PC-3 (cell line): ENCODE results near the gene CAPN8. TPM values are rescaled to one million over a fixed set of nuclear protein-coding genes. Genes with fewer than 3 reads are reported as not detected.
A peak's percentile ranks its signal among the peaks of the same experiment; 100 is the strongest.
"Not testable (repeated sequence)": the region's sequence is repeated elsewhere in the genome, so short reads cannot be mapped to it uniquely, and the experiment has no call there.

Experiments
- ATAC-seq: fragments of 200-7000 bp; cut with Tn5 transposase; 2 replicates; pipeline ENCODE4 v1.9.1; 2020; ENCODE audit warnings: mild to moderate bottlenecking, moderate library complexity
- BruUV-seq: library from RNA; stranded (reverse); fragments of 400-500 nt; replicated peaks from 2 replicates; lab custom pipeline; 2021; lab: Mats Ljungman, UMichigan
- CTCF ChIA-PET: fragments of 300-600 bp; sonication (Branson Sonifier 250); formaldehyde crosslinking; loops from one replicate; lab custom pipeline; 2022; ENCODE audit warnings: antibody characterized with exemption; lab: Charles Lee
- POLR2A ChIA-PET: fragments of 300-600 bp; sonication (Branson Sonifier 250); formaldehyde crosslinking; loops from one replicate; lab custom pipeline; 2022; ENCODE audit warnings: antibody characterized with exemption; ENCODE audit not compliant: unreplicated experiment; lab: Charles Lee
- DNase-seq: peaks from one replicate; pipeline ENCODE4 v3.0.0-alpha.2; 2015
- H2AFZ ChIP-seq: fragments of 300-600 bp; sonication (generic); 2 replicates; pipeline ENCODE4 v1.6.0; 2016; ENCODE audit warnings: antibody characterized with exemption, low read length
- H3F3A ChIP-seq: fragments of 300-600 bp; sonication (generic); one replicate; pipeline ENCODE4 v1.6.0; 2017; ENCODE audit warnings: antibody characterized with exemption, low read length, control low read depth, mild to moderate bottlenecking; ENCODE audit not compliant: unreplicated experiment
- H3K27ac ChIP-seq: fragments of 300-600 bp; sonication (generic); 2 replicates; pipeline ENCODE4 v1.5.1; 2016; ENCODE audit warnings: mild to moderate bottlenecking, low read length
- H3K27me3 ChIP-seq: fragments of 300-600 bp; sonication (generic); 2 replicates; pipeline ENCODE4 v1.6.1; 2016; ENCODE audit warnings: low read length, mixed read lengths
- H3K36me3 ChIP-seq: fragments of 300-600 bp; sonication (generic); 2 replicates; pipeline ENCODE4 v1.6.1; 2016; ENCODE audit warnings: low read depth, mixed run types, low read length, mixed read lengths
- H3K4me1 ChIP-seq: fragments of 300-600 bp; sonication (generic); 2 replicates; pipeline ENCODE4 v1.5.1; 2016; ENCODE audit warnings: low read length; ENCODE audit not compliant: insufficient read depth
- H3K4me2 ChIP-seq: fragments of 300-600 bp; sonication (generic); 2 replicates; pipeline ENCODE4 v1.6.0; 2016; ENCODE audit warnings: low read length
- H3K4me3 ChIP-seq: fragments of 300-600 bp; sonication (generic); 2 replicates; pipeline ENCODE4 v1.5.1; 2016; ENCODE audit warnings: mild to moderate bottlenecking, low read length, mixed read lengths
- H3K79me2 ChIP-seq: fragments of 300-600 bp; sonication (generic); 2 replicates; pipeline ENCODE4 v1.6.1; 2017; ENCODE audit warnings: low read length, mixed read lengths
- H3K9ac ChIP-seq: fragments of 300-600 bp; sonication (generic); 2 replicates; pipeline ENCODE4 v1.6.0; 2016; ENCODE audit warnings: mild to moderate bottlenecking, low read length
- H3K9me2 ChIP-seq: fragments of 300-600 bp; sonication (generic); replicated peaks from 2 replicates; pipeline ENCODE4 v1.6.1; 2016; ENCODE audit warnings: mixed run types, low read length, mixed read lengths
- H3K9me3 ChIP-seq: fragments of 300-600 bp; sonication (generic); 2 replicates; pipeline ENCODE4 v1.6.1; 2016; ENCODE audit warnings: low read length, mixed read lengths
- H4K20me1 ChIP-seq: fragments of 300-600 bp; sonication (generic); 2 replicates; pipeline ENCODE4 v1.6.1; 2016; ENCODE audit warnings: low read length, mixed read lengths
- CTCF ChIP-seq: fragments of 300-600 bp; sonication (generic); conservative IDR thresholded peaks from 2 replicates; pipeline ENCODE4 v1.5.1; 2017; ENCODE audit warnings: antibody characterized with exemption, low read depth, mild to moderate bottlenecking, low read length
- EZH2 ChIP-seq: fragments of 300-600 bp; sonication (generic); IDR thresholded peaks from one replicate; pipeline ENCODE4 v1.6.1; 2017; ENCODE audit warnings: antibody characterized with exemption, mild to moderate bottlenecking, low read length; ENCODE audit not compliant: unreplicated experiment
- EZH2phosphoT487 ChIP-seq: fragments of 300-600 bp; sonication (generic); IDR thresholded peaks from 2 replicates; pipeline ENCODE4 v1.6.1; 2018; ENCODE audit warnings: mild to moderate bottlenecking, antibody characterized with exemption, low read length, borderline replicate concordance
- intact Hi-C: fragments of 100-400 bp; cut with micrococcal nuclease; formaldehyde crosslinking; loops from 2 replicates; pipeline ENCODE4 v1.9.0; 2023
- total RNA-seq: library from RNA; depleted of rRNA; stranded (reverse); fragments of >200 nt; gene quantifications from 2 replicates; pipeline ENCODE4 v1.2.3, GENCODE V29; 2014

The CAPN8 gene
- total RNA-seq, 1 experiment from 2014 or later: 5.9 TPM

DNA sequence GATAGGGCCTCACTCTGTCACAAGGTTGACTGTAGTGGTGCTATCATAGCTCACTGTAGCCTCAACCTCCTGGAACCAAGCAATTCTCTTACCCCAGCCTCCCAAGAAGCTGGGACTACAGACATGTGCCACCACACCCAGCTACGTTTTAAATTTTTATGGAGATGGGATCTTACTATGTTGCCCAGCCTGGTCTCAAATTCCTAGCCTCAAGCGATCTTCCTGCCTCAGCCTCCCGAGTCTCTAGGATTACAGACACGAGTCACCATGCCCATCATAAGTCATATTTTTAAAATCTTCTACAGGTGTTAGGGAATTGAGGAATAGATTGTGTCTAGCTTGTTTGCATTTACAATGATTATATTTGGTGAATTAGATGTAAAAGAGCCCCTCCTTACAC, 145.3 kb downstream of the CAPN8 start:
- H3K9ac ChIP-seq: no peak overlapping the region
- H3K79me2 ChIP-seq: no peaks in the 10 kb centered on the region
- H3K9me3 ChIP-seq: no peaks in the 10 kb centered on the region
- ATAC-seq (no peak), DNase-seq (no peak)
- H3K36me3 ChIP-seq: no peaks in the 10 kb centered on the region
- no peaks in the 10 kb centered on the region for H4K20me1 ChIP-seq
- no TSS peak for BruUV-seq
- H3K9me2 ChIP-seq: no peaks in the 10 kb centered on the region
- no peak overlapping the region for H3K4me3 ChIP-seq
- no peaks in the 10 kb centered on the region for H3F3A ChIP-seq
- intact Hi-C loops: no loop called here
- no peaks in the 10 kb centered on the region for H3K4me1 ChIP-seq
- H3K27me3 ChIP-seq: no peaks in the 10 kb centered on the region
- POLR2A ChIA-PET: interaction anchor here (0.5 kb wide), 1 partner anchor 38 kb away, joined by 3 read pairs; no protein-coding TSS in a partner anchor
- no peak overlapping the region for H2AFZ ChIP-seq
- TF ChIP-seq EZH2: no peak
- TF ChIP-seq EZH2phosphoT487: no peak
- TF ChIP-seq CTCF: no peak
- H3K4me2 ChIP-seq: no peak overlapping the region
- CTCF ChIA-PET: no interaction called here
- no peak overlapping the region for H3K27ac ChIP-seq

DNA sequence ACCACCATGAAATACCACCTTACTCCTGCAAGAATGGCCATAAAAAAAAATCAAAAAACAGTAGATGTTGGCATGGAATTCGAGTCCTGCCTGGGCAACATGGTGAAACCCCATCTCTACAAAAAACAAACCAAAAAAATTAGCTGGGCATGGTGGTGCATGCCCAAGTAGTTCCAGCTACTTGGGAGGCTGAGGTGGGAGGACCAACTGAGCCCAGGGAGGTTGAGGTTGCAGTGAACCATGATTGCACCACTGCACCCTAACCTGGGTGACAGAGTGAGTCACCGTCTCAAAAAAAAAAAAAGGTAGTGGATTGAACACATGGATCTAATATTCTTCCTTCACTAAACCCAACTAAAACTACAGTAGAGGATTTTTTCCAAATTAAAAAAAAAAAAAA, 146.4 kb downstream of the CAPN8 start:
- no TSS peak for BruUV-seq
- H3K4me3 ChIP-seq: no peak overlapping the region
- no peaks in the 10 kb centered on the region for H3K9me3 ChIP-seq
- ChIA-PET POLR2A (interaction anchor here (0.6 kb wide), 1 partner anchor 417 kb away, joined by 5 read pairs; no protein-coding TSS in a partner anchor), CTCF (interaction anchor here (0.6 to 0.7 kb wide), 2 partner anchors 385 to 395 kb away, joined by 3 to 4 read pairs; no protein-coding TSS in a partner anchor)
- H4K20me1 ChIP-seq: no peaks in the 10 kb centered on the region
- no peak overlapping the region for H2AFZ ChIP-seq
- H3K9me2 ChIP-seq: no peaks in the 10 kb centered on the region
- intact Hi-C loops: no loop called here
- H3K4me1 ChIP-seq: no peaks in the 10 kb centered on the region
- DNase-seq: no peak
- H3K4me2 ChIP-seq: no peak overlapping the region
- peak; percentile 24; the same call in 1 of the 2 replicates for ATAC-seq
- H3K27ac ChIP-seq: no peak overlapping the region
- H3F3A ChIP-seq: no peaks in the 10 kb centered on the region
- no peaks in the 10 kb centered on the region for H3K36me3 ChIP-seq
- no peaks in the 10 kb centered on the region for H3K79me2 ChIP-seq
- no peaks in the 10 kb centered on the region for H3K27me3 ChIP-seq
- TF ChIP-seq CTCF: no peak
- no peak for TF ChIP-seq EZH2phosphoT487
- no peak for TF ChIP-seq EZH2
- H3K9ac ChIP-seq: no peak overlapping the region

DNA sequence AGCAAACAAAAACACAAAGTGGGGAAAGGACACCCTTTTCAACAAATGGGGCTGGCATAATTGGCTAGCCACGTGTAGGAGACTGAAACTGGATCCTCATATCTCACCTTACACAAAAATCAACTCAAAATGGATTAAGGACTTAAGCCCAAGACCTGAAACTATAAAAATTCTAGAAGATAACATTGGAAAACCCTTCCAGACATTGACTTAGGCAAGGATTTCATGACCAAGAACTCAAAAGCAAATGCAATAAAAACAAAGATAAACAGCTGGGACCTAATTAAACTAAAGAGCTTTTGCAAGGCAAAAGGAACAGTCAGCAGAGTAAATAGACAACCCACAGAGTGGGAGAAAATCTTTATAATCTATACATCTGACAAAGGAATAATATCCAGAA, 146.9 kb downstream of the CAPN8 start:
- intact Hi-C loops: loop anchor here (1.0 kb wide), 1 partner anchor 18 kb away; no protein-coding TSS in a partner anchor
- BruUV-seq, H2AFZ ChIP-seq, H3K79me2 ChIP-seq, H3K27ac ChIP-seq, H3F3A ChIP-seq, H3K4me1 ChIP-seq, H3K9me2 ChIP-seq, H3K9me3 ChIP-seq, H3K4me2 ChIP-seq, DNase-seq, H3K4me3 ChIP-seq, H3K36me3 ChIP-seq, H3K27me3 ChIP-seq, H3K9ac ChIP-seq, H4K20me1 ChIP-seq, POLR2A ChIA-PET, ATAC-seq: not testable (repeated sequence)
- CTCF ChIA-PET: interaction anchor here (0.6 to 0.7 kb wide), 2 partner anchors 385 to 395 kb away, joined by 3 to 4 read pairs; no protein-coding TSS in a partner anchor
